ENCODE results near the gene HDAC4.

Gene HDAC4

GRCh38 chr2:239255218-239255617 is 145.6 kb downstream of the HDAC4 start:
- Histone ChIP-seq H3K36me3 (ENCODE audit: insufficient read depth, low read length) (no peaks in the 10 kb centered on the region), H3K4me1 (ENCODE audit: insufficient read depth, low read length) (peaks cover 27% of the 10 kb centered on the region), H3K9me3 (ENCODE audit: insufficient read depth, low read depth, low read length) (peaks cover 11% of the 10 kb centered on the region; the same call in 1 of the 2 replicates), H3K4me3 (ENCODE audit: low read length) (no peak overlapping the region), H3K9ac (ENCODE audit: low read depth, low read length) (no peak overlapping the region), H3K27ac (ENCODE audit: low read depth, low read length) (no peak overlapping the region), H3K27me3 (ENCODE audit: insufficient read depth, low read length) (no peaks in the 10 kb centered on the region)
- 96% methylated on average over 4 of the region's 5 CpGs for WGBS

- no peak overlapping the region for H3K9ac ChIP-seq (ENCODE audit: low read depth, low read length)
- no peak overlapping the region for H3K27ac ChIP-seq (ENCODE audit: low read depth, low read length)
- H3K27me3 ChIP-seq (ENCODE audit: insufficient read depth, low read length), result no peaks in the 10 kb centered on the region
- peaks cover 11% of the 10 kb centered on the region; the same call in 1 of the 2 replicates for H3K9me3 ChIP-seq (ENCODE audit: insufficient read depth, low read depth, low read length)
- H3K36me3 ChIP-seq (ENCODE audit: insufficient read depth, low read length), result no peaks in the 10 kb centered on the region
- no peak overlapping the region for H3K4me3 ChIP-seq (ENCODE audit: low read length)
- peaks cover 27% of the 10 kb centered on the region for H3K4me1 ChIP-seq (ENCODE audit: insufficient read depth, low read length)
- 85% methylated on average over 6 of the region's 7 CpGs for WGBS
Observed at GRCh38 chr2:239253701-239254436, 147.0 kb downstream of the HDAC4 start.

- Histone ChIP-seq H3K9ac (ENCODE audit: low read depth, low read length) (no peak overlapping the region), H3K4me3 (ENCODE audit: low read length) (no peak overlapping the region)
Observed at GRCh38 chr2:239253264-239253663, 147.6 kb downstream of the HDAC4 start.

GRCh38 chr2:239252801-239253200 is 148.0 kb downstream of the HDAC4 start:
- H3K4me1 ChIP-seq (ENCODE audit: insufficient read depth, low read length), result peaks cover 27% of the 10 kb centered on the region

More at GRCh38 chr2:239253264-239253663, 147.6 kb downstream of the HDAC4 start:
- 96% methylated on average over 6 of the region's 7 CpGs for WGBS
- H3K36me3 ChIP-seq (ENCODE audit: insufficient read depth, low read length), result no peaks in the 10 kb centered on the region
- peaks cover 27% of the 10 kb centered on the region for H3K4me1 ChIP-seq (ENCODE audit: insufficient read depth, low read length)
- H3K9me3 ChIP-seq (ENCODE audit: insufficient read depth, low read depth, low read length), result peaks cover 5% of the 10 kb centered on the region; the same call in 1 of the 2 replicates
- H3K27me3 ChIP-seq (ENCODE audit: insufficient read depth, low read length), result no peaks in the 10 kb centered on the region
- H3K27ac ChIP-seq (ENCODE audit: low read depth, low read length), result no peak overlapping the region

GRCh38 chr2:239252393-239252792 is 148.4 kb downstream of the HDAC4 start:
- H3K9me3 ChIP-seq (ENCODE audit: insufficient read depth, low read depth, low read length), result no peaks in the 10 kb centered on the region
- no peaks in the 10 kb centered on the region for H3K27me3 ChIP-seq (ENCODE audit: insufficient read depth, low read length)
- no peak overlapping the region for H3K4me3 ChIP-seq (ENCODE audit: low read length)
- peaks cover 27% of the 10 kb centered on the region for H3K4me1 ChIP-seq (ENCODE audit: insufficient read depth, low read length)
- WGBS, result 93% methylated on average over 8 of the region's 8 CpGs
- no peak overlapping the region for H3K9ac ChIP-seq (ENCODE audit: low read depth, low read length)
- no peak overlapping the region for H3K27ac ChIP-seq (ENCODE audit: low read depth, low read length)
- no peaks in the 10 kb centered on the region for H3K36me3 ChIP-seq (ENCODE audit: insufficient read depth, low read length)

More at GRCh38 chr2:239252801-239253200, 148.0 kb downstream of the HDAC4 start:
- Histone ChIP-seq H3K9me3 (ENCODE audit: insufficient read depth, low read depth, low read length) (peaks cover under 1% of the 10 kb centered on the region; the same call in 1 of the 2 replicates), H3K27me3 (ENCODE audit: insufficient read depth, low read length) (no peaks in the 10 kb centered on the region), H3K4me3 (ENCODE audit: low read length) (no peak overlapping the region), H3K36me3 (ENCODE audit: insufficient read depth, low read length) (no peaks in the 10 kb centered on the region), H3K27ac (ENCODE audit: low read depth, low read length) (no peak overlapping the region), H3K9ac (ENCODE audit: low read depth, low read length) (no peak overlapping the region)
- 97% methylated on average over 19 of the region's 19 CpGs for WGBS

- Histone ChIP-seq H3K27me3 (ENCODE audit: insufficient read depth, low read length) (no peaks in the 10 kb centered on the region), H3K36me3 (ENCODE audit: insufficient read depth, low read length) (no peaks in the 10 kb centered on the region), H3K4me3 (ENCODE audit: low read length) (no peak overlapping the region), H3K4me1 (ENCODE audit: insufficient read depth, low read length) (peaks cover 29% of the 10 kb centered on the region), H3K9ac (ENCODE audit: low read depth, low read length) (no peak overlapping the region), H3K9me3 (ENCODE audit: insufficient read depth, low read depth, low read length) (no peaks in the 10 kb centered on the region), H3K27ac (ENCODE audit: low read depth, low read length) (no peak overlapping the region)
- WGBS, result 96% methylated on average over 9 of the region's 9 CpGs
Observed at GRCh38 chr2:239251971-239252370, 148.8 kb downstream of the HDAC4 start.

GRCh38 chr2:239250216-239251081 is 150.4 kb downstream of the HDAC4 start:
- Histone ChIP-seq H3K9me3 (ENCODE audit: insufficient read depth, low read depth, low read length) (no peaks in the 10 kb centered on the region), H3K9ac (ENCODE audit: low read depth, low read length) (no peak overlapping the region), H3K4me1 (ENCODE audit: insufficient read depth, low read length) (peaks cover 34% of the 10 kb centered on the region), H3K27ac (ENCODE audit: low read depth, low read length) (no peak overlapping the region), H3K4me3 (ENCODE audit: low read length) (no peak overlapping the region), H3K27me3 (ENCODE audit: insufficient read depth, low read length) (no peaks in the 10 kb centered on the region), H3K36me3 (ENCODE audit: insufficient read depth, low read length) (no peaks in the 10 kb centered on the region)
- WGBS, result 96% methylated on average over 30 of the region's 30 CpGs

- Histone ChIP-seq H3K4me1 (ENCODE audit: insufficient read depth, low read length) (peaks cover 27% of the 10 kb centered on the region), H3K9ac (ENCODE audit: low read depth, low read length) (no peak overlapping the region), H3K4me3 (ENCODE audit: low read length) (no peak overlapping the region), H3K9me3 (ENCODE audit: insufficient read depth, low read depth, low read length) (no peaks in the 10 kb centered on the region), H3K27ac (ENCODE audit: low read depth, low read length) (no peak overlapping the region), H3K27me3 (ENCODE audit: insufficient read depth, low read length) (no peaks in the 10 kb centered on the region), H3K36me3 (ENCODE audit: insufficient read depth, low read length) (no peaks in the 10 kb centered on the region)
- WGBS, result 88% methylated on average over 17 of the region's 17 CpGs
Observed at GRCh38 chr2:239249776-239250175, 151.0 kb downstream of the HDAC4 start.

GRCh38 chr2:239249048-239249447 is 151.8 kb downstream of the HDAC4 start:
- 91% methylated on average over 17 of the region's 17 CpGs for WGBS
- no peak overlapping the region for H3K4me3 ChIP-seq (ENCODE audit: low read length)
- H3K4me1 ChIP-seq (ENCODE audit: insufficient read depth, low read length), result peaks cover 20% of the 10 kb centered on the region
- H3K36me3 ChIP-seq (ENCODE audit: insufficient read depth, low read length), result no peaks in the 10 kb centered on the region
- H3K9ac ChIP-seq (ENCODE audit: low read depth, low read length), result no peak overlapping the region
- H3K27ac ChIP-seq (ENCODE audit: low read depth, low read length), result no peak overlapping the region
- no peaks in the 10 kb centered on the region for H3K9me3 ChIP-seq (ENCODE audit: insufficient read depth, low read depth, low read length)
- H3K27me3 ChIP-seq (ENCODE audit: insufficient read depth, low read length), result no peaks in the 10 kb centered on the region

GRCh38 chr2:239247401-239248245 is 153.2 kb downstream of the HDAC4 start:
- no peak overlapping the region for H3K9ac ChIP-seq (ENCODE audit: low read depth, low read length)
- 93% methylated on average over 31 of the region's 31 CpGs for WGBS
- peaks cover 13% of the 10 kb centered on the region; the same call in 1 of the 2 replicates for H3K4me1 ChIP-seq (ENCODE audit: insufficient read depth, low read length)
- no peaks in the 10 kb centered on the region for H3K36me3 ChIP-seq (ENCODE audit: insufficient read depth, low read length)
- H3K9me3 ChIP-seq (ENCODE audit: insufficient read depth, low read depth, low read length), result no peaks in the 10 kb centered on the region
- no peak overlapping the region for H3K27ac ChIP-seq (ENCODE audit: low read depth, low read length)
- H3K27me3 ChIP-seq (ENCODE audit: insufficient read depth, low read length), result no peaks in the 10 kb centered on the region
- no peak overlapping the region for H3K4me3 ChIP-seq (ENCODE audit: low read length)
